ENCODE measurements around the gene CFAP298. TPM values are rescaled to one million over a fixed set of nuclear protein-coding genes. Genes with fewer than 3 reads are reported as not detected.

The CFAP298 gene
- total RNA-seq, 1 experiment from 2014 or later, result 35.5 TPM

DNA sequence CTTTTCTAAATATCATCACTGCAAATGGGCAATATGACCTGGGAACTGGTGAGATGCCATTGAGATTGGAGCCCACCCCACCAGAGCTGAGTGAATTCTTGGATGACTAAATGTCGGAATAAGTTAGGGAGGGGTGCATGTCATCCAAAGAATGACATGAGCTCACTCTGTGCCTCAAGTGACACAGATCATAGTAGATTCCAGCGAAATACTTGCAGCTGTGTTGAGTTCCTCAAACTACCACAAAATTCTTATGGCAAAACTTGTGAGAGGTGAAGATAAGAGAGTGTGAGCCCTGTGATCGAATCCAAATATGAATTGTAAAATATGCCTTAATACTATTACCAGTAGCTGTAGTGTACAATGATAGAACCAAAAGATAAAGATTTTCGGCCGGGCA is 24.5 kb downstream of the CFAP298 start:
- H3K27me3 ChIP-seq (ENCODE audit: insufficient read depth, low read depth), result peaks cover 10% of the 10 kb centered on the region
- H3K4me2 ChIP-seq, result no peak overlapping the region
- H2AFZ ChIP-seq, result no peak overlapping the region
- H3K4me3 ChIP-seq, result no peak overlapping the region
- H3F3A ChIP-seq (ENCODE audit: insufficient read depth, low read depth), result no peaks in the 10 kb centered on the region
- no TSS peak for BruUV-seq (replicated peaks)
- H3K27ac ChIP-seq, result no peak overlapping the region
- ChIA-PET POLR2A (ENCODE audit: unreplicated experiment) (no interaction called here), CTCF (interaction anchor here (0.7 kb wide), 1 partner anchor 179 kb away, joined by 4 read pairs; no protein-coding TSS in a partner anchor)
- no peaks in the 10 kb centered on the region for H4K20me1 ChIP-seq (ENCODE audit: insufficient read depth)
- DNase-seq, result no peak
- H3K79me2 ChIP-seq (ENCODE audit: low read depth), result no peaks in the 10 kb centered on the region
- H3K9me3 ChIP-seq (ENCODE audit: insufficient read depth, low read depth), result no peaks in the 10 kb centered on the region
- no peaks in the 10 kb centered on the region for H3K36me3 ChIP-seq (ENCODE audit: low read depth)
- TF ChIP-seq, protein P1, sequence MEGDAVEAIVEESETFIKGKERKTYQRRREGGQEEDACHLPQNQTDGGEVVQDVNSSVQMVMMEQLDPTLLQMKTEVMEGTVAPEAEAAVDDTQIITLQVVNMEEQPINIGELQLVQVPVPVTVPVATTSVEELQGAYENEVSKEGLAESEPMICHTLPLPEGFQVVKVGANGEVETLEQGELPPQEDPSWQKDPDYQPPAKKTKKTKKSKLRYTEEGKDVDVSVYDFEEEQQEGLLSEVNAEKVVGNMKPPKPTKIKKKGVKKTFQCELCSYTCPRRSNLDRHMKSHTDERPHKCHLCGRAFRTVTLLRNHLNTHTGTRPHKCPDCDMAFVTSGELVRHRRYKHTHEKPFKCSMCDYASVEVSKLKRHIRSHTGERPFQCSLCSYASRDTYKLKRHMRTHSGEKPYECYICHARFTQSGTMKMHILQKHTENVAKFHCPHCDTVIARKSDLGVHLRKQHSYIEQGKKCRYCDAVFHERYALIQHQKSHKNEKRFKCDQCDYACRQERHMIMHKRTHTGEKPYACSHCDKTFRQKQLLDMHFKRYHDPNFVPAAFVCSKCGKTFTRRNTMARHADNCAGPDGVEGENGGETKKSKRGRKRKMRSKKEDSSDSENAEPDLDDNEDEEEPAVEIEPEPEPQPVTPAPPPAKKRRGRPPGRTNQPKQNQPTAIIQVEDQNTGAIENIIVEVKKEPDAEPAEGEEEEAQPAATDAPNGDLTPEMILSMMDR (conservative IDR thresholded peaks at IDR 0.05), result no peak
- no peak for TF ChIP-seq EZH2 (IDR thresholded peaks at IDR 0.05; ENCODE audit: low read depth)
- H3K9me2 ChIP-seq (ENCODE audit: insufficient read depth), result no peaks in the 10 kb centered on the region
- intact Hi-C loops (cut with micrococcal nuclease; ENCODE audit: unreplicated experiment), result no loop called here
- no peaks in the 10 kb centered on the region for H3K4me1 ChIP-seq (replicated peaks; ENCODE audit: insufficient read depth)

DNA sequence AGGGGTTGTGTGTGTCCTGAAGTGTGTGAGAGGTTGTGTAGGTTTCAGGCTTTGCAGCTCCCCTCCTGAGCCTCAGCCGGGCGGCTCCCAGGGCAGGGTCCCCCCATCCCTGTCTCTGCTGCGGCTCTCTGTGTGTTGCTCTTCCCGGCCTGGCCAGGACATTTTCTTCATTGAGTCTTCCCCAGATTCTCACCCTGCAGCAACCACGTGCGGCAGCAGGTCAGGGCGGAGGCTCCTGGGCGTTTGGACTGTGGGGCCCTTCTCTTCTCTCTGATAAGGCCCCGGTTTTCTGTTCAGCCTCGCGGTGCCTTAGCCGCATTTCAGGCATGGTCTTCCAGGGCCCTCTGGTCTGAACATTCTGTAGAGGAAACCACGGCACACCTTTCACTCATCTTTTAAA is 25.1 kb downstream of the CFAP298 start:
- Histone ChIP-seq H3F3A (ENCODE audit: insufficient read depth, low read depth) (no peaks in the 10 kb centered on the region), H3K27ac (no peak overlapping the region), H3K4me1 (replicated peaks; ENCODE audit: insufficient read depth) (no peaks in the 10 kb centered on the region), H3K9me3 (ENCODE audit: insufficient read depth, low read depth) (no peaks in the 10 kb centered on the region), H3K27me3 (ENCODE audit: insufficient read depth, low read depth) (peaks cover 10% of the 10 kb centered on the region), H4K20me1 (ENCODE audit: insufficient read depth) (no peaks in the 10 kb centered on the region), H3K9me2 (ENCODE audit: insufficient read depth) (no peaks in the 10 kb centered on the region), H2AFZ (no peak overlapping the region), H3K36me3 (ENCODE audit: low read depth) (no peaks in the 10 kb centered on the region), H3K4me2 (no peak overlapping the region), H3K79me2 (ENCODE audit: low read depth) (no peaks in the 10 kb centered on the region), H3K4me3 (no peak overlapping the region)
- BruUV-seq (replicated peaks), result no TSS peak
- intact Hi-C loops (cut with micrococcal nuclease; ENCODE audit: unreplicated experiment), result no loop called here
- TF ChIP-seq, protein P1 (conservative IDR thresholded peaks at IDR 0.05), result no peak
- TF ChIP-seq EZH2 (IDR thresholded peaks at IDR 0.05; ENCODE audit: low read depth), result no peak
- ChIA-PET POLR2A (ENCODE audit: unreplicated experiment) (no interaction called here), CTCF (no interaction called here)
- DNase-seq, result no peak

DNA sequence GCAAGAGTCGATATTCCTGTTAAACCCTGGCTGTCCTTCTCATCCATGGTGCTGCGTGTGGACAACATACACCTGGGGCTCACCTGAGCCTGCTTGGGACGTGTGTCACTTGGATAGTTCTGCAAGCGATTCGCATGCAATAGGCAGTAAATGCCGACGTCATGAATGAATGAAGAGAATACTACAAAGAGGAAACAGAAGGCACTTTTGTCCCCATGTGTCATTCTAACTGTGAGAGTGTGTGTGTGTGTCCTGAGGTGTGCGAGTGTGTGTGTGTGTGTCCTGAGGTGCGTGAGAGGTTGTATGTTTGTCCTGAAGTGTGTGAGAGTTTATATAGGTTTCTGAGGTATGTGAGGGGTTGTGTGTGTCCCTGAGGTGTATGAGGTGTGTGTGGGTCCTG is 26.2 kb downstream of the CFAP298 start:
- no TSS peak for BruUV-seq (replicated peaks)
- TF ChIP-seq, protein P1 (conservative IDR thresholded peaks at IDR 0.05), result no peak
- no peak for TF ChIP-seq EZH2 (IDR thresholded peaks at IDR 0.05; ENCODE audit: low read depth)
- no peaks in the 10 kb centered on the region for H3K9me3 ChIP-seq (ENCODE audit: insufficient read depth, low read depth)
- no peak overlapping the region for H3K4me2 ChIP-seq
- H3K4me1 ChIP-seq (replicated peaks; ENCODE audit: insufficient read depth), result no peaks in the 10 kb centered on the region
- no peaks in the 10 kb centered on the region for H3K79me2 ChIP-seq (ENCODE audit: low read depth)
- H3K27me3 ChIP-seq (ENCODE audit: insufficient read depth, low read depth), result peaks cover 20% of the 10 kb centered on the region
- no peak overlapping the region for H3K4me3 ChIP-seq
- ChIA-PET CTCF (no interaction called here), POLR2A (ENCODE audit: unreplicated experiment) (no interaction called here)
- DNase-seq, result no peak
- no peak overlapping the region for H3K27ac ChIP-seq
- no peaks in the 10 kb centered on the region for H3F3A ChIP-seq (ENCODE audit: insufficient read depth, low read depth)
- no peaks in the 10 kb centered on the region for H3K9me2 ChIP-seq (ENCODE audit: insufficient read depth)
- no peak overlapping the region for H2AFZ ChIP-seq
- intact Hi-C loops (cut with micrococcal nuclease; ENCODE audit: unreplicated experiment), result no loop called here
- H3K36me3 ChIP-seq (ENCODE audit: low read depth), result no peaks in the 10 kb centered on the region
- no peaks in the 10 kb centered on the region for H4K20me1 ChIP-seq (ENCODE audit: insufficient read depth)
